Measurements from ENCODE around the gene PTCRA. TPM values are rescaled to one million over a fixed set of nuclear protein-coding genes. Genes with fewer than 3 reads are reported as not detected.
A peak's percentile ranks its signal among the peaks of the same experiment; 100 is the strongest.
"Not testable (repeated sequence)": the region's sequence is repeated elsewhere in the genome, so short reads cannot be mapped to it uniquely, and the experiment has no call there.

The PTCRA gene
- total RNA-seq, 2 experiments from 2014 or later = not detected

- Mint-ChIP-seq H3K4me3 (peak overlapping the region; percentile 87), H3K36me3 (ENCODE audit: low read depth) (peaks cover 17% of the 10 kb centered on the region), H3K4me1 (peaks cover 23% of the 10 kb centered on the region), H3K27me3 (no peaks in the 10 kb centered on the region), H3K9me3 (no peaks in the 10 kb centered on the region), H3K27ac (peak overlapping the region; percentile 84)
- DNase-seq = peak; percentile 93
- POLR2A ChIA-PET = interaction anchor here (0.6 to 3.8 kb wide), 19 partner anchors 8 to 969 kb away, joined by 3 to 64 read pairs (median 5); partner anchors contain the start of genes BYSL, CNPY3, MED20 and RPL7L1
- CTCF ChIA-PET = interaction anchor here (0.5 to 2.7 kb wide), 5 partner anchors 10 to 229 kb away, joined by 3 to 12 read pairs (median 3); partner anchors contain the start of genes RPL7L1 and TBCC
Observed at GRCh38 chr6:42890311-42891198, 25.3 kb upstream of the PTCRA start.

GRCh38 chr6:42891199-42891722 is 24.6 kb upstream of the PTCRA start:
- no peaks in the 10 kb centered on the region for H3K27me3 Mint-ChIP-seq
- no peaks in the 10 kb centered on the region for H3K9me3 Mint-ChIP-seq
- H3K27ac Mint-ChIP-seq = peak overlapping the region; percentile 84
- no peak for DNase-seq
- ChIA-PET POLR2A (interaction anchor here (0.6 to 3.8 kb wide), 15 partner anchors 9 to 412 kb away, joined by 3 to 64 read pairs (median 5); partner anchors contain the start of genes CNPY3, RPL7L1, TBCC and UBR2), CTCF (interaction anchor here (0.5 to 2.7 kb wide), 6 partner anchors 10 to 253 kb away, joined by 3 to 12 read pairs (median 3); partner anchors contain the start of gene TBCC)
- H3K4me1 Mint-ChIP-seq = peaks cover 21% of the 10 kb centered on the region
- H3K36me3 Mint-ChIP-seq (ENCODE audit: low read depth) = peaks cover 10% of the 10 kb centered on the region
- H3K4me3 Mint-ChIP-seq = peak overlapping the region; percentile 87

GRCh38 chr6:42894041-42894828 is 21.6 kb upstream of the PTCRA start:
- CTCF ChIA-PET = interaction anchor here (1.4 kb wide), 1 partner anchor 168 kb away, joined by 5 read pairs; no protein-coding TSS in a partner anchor
- DNase-seq; H3K27me3 Mint-ChIP-seq; H3K9me3 Mint-ChIP-seq; H3K36me3 Mint-ChIP-seq (ENCODE audit: low read depth); H3K27ac Mint-ChIP-seq; H3K4me3 Mint-ChIP-seq: not testable (repeated sequence)
- H3K4me1 Mint-ChIP-seq = peaks cover 18% of the 10 kb centered on the region
- POLR2A ChIA-PET = interaction anchor here (0.7 kb wide), 1 partner anchor 15 kb away, joined by 3 read pairs; the partner anchor contains the start of gene RPL7L1

GRCh38 chr6:42896178-42896719 is 19.6 kb upstream of the PTCRA start:
- Mint-ChIP-seq H3K4me1 (peaks cover 4% of the 10 kb centered on the region), H3K27me3 (peaks cover 2% of the 10 kb centered on the region), H3K36me3 (ENCODE audit: low read depth) (no peaks in the 10 kb centered on the region), H3K27ac (no peak overlapping the region), H3K9me3 (no peaks in the 10 kb centered on the region), H3K4me3 (no peak overlapping the region)
- DNase-seq = no peak
- ChIA-PET POLR2A (interaction anchor here (1.5 kb wide), 1 partner anchor 33 kb away, joined by 3 read pairs; the partner anchor contains the start of gene CNPY3), CTCF (interaction anchor here (1.3 kb wide), 1 partner anchor 224 kb away, joined by 3 read pairs; no protein-coding TSS in a partner anchor)

- DNase-seq = peak; percentile 70
- H3K27ac Mint-ChIP-seq = no peak overlapping the region
- ChIA-PET CTCF (interaction anchor here (1.1 to 1.4 kb wide), 3 partner anchors 150 to 236 kb away, joined by 3 to 5 read pairs (median 4); partner anchors contain the start of gene TBCC), POLR2A (no interaction called here)
- H3K4me1 Mint-ChIP-seq = peaks cover 13% of the 10 kb centered on the region
- H3K36me3 Mint-ChIP-seq (ENCODE audit: low read depth) = no peaks in the 10 kb centered on the region
- H3K4me3 Mint-ChIP-seq = no peak overlapping the region
- H3K9me3 Mint-ChIP-seq = no peaks in the 10 kb centered on the region
- peaks cover 2% of the 10 kb centered on the region for H3K27me3 Mint-ChIP-seq
Observed at GRCh38 chr6:42898891-42899361, 16.9 kb upstream of the PTCRA start.

GRCh38 chr6:42899871-42900270 is 16.0 kb upstream of the PTCRA start:
- DNase-seq = no peak
- Mint-ChIP-seq H3K4me3 (no peak overlapping the region), H3K27ac (no peak overlapping the region), H3K36me3 (ENCODE audit: low read depth) (no peaks in the 10 kb centered on the region), H3K4me1 (peaks cover 13% of the 10 kb centered on the region), H3K27me3 (peaks cover 2% of the 10 kb centered on the region), H3K9me3 (no peaks in the 10 kb centered on the region)
- CTCF ChIA-PET = interaction anchor here (1.1 to 2.3 kb wide), 5 partner anchors 8 to 243 kb away, joined by 3 to 13 read pairs (median 6); a partner anchor contains a TSS
- POLR2A ChIA-PET = interaction anchor here (0.9 kb wide), 1 partner anchor 9 kb away, joined by 5 read pairs; a partner anchor contains a TSS

GRCh38 chr6:42901538-42901957 is 14.3 kb upstream of the PTCRA start:
- H3K36me3 Mint-ChIP-seq (ENCODE audit: low read depth) = no peaks in the 10 kb centered on the region
- no peak overlapping the region for H3K27ac Mint-ChIP-seq
- peaks cover 13% of the 10 kb centered on the region for H3K4me1 Mint-ChIP-seq
- H3K9me3 Mint-ChIP-seq = no peaks in the 10 kb centered on the region
- ChIA-PET POLR2A (no interaction called here), CTCF (interaction anchor here (0.6 to 2.3 kb wide), 12 partner anchors 10 to 354 kb away, joined by 3 to 13 read pairs (median 4); partner anchors contain the start of gene CUL7)
- H3K4me3 Mint-ChIP-seq = no peak overlapping the region
- peaks cover 2% of the 10 kb centered on the region for H3K27me3 Mint-ChIP-seq
- peak; percentile 74 for DNase-seq

- H3K27ac Mint-ChIP-seq; H3K27me3 Mint-ChIP-seq; H3K4me3 Mint-ChIP-seq; DNase-seq; H3K9me3 Mint-ChIP-seq; POLR2A ChIA-PET; H3K36me3 Mint-ChIP-seq (ENCODE audit: low read depth): not testable (repeated sequence)
- peaks cover 13% of the 10 kb centered on the region for H3K4me1 Mint-ChIP-seq
- CTCF ChIA-PET = interaction anchor here (0.6 to 2.3 kb wide), 5 partner anchors 11 to 355 kb away, joined by 3 to 12 read pairs (median 3); partner anchors contain the start of gene CUL7
Observed at GRCh38 chr6:42902429-42903263, 13.2 kb upstream of the PTCRA start.

- POLR2A ChIA-PET = no interaction called here
- H3K36me3 Mint-ChIP-seq (ENCODE audit: low read depth) = no peaks in the 10 kb centered on the region
- CTCF ChIA-PET = interaction anchor here (0.7 to 0.9 kb wide), 2 partner anchors 239 to 292 kb away, joined by 3 to 9 read pairs; no protein-coding TSS in a partner anchor
Observed at GRCh38 chr6:42904467-42904866, 11.4 kb upstream of the PTCRA start.

GRCh38 chr6:42907336-42907735 is 8.5 kb upstream of the PTCRA start:
- no peak for DNase-seq
- Mint-ChIP-seq H3K27ac (no peak overlapping the region), H3K9me3 (no peaks in the 10 kb centered on the region), H3K36me3 (ENCODE audit: low read depth) (no peaks in the 10 kb centered on the region), H3K27me3 (peaks cover 5% of the 10 kb centered on the region), H3K4me1 (peaks cover 2% of the 10 kb centered on the region), H3K4me3 (no peak overlapping the region)
- ChIA-PET POLR2A (no interaction called here), CTCF (interaction anchor here (1.7 kb wide), 1 partner anchor 236 kb away, joined by 11 read pairs; no protein-coding TSS in a partner anchor)

More at GRCh38 chr6:42904467-42904866, 11.4 kb upstream of the PTCRA start:
- Mint-ChIP-seq H3K4me3 (no peak overlapping the region), H3K27ac (no peak overlapping the region), H3K9me3 (no peaks in the 10 kb centered on the region), H3K4me1 (peaks cover 10% of the 10 kb centered on the region), H3K27me3 (peaks cover 2% of the 10 kb centered on the region)
- no peak for DNase-seq

GRCh38 chr6:42909835-42910234 is 6.0 kb upstream of the PTCRA start:
- Mint-ChIP-seq H3K4me3 (no peak overlapping the region), H3K27ac (no peak overlapping the region), H3K27me3 (peaks cover 10% of the 10 kb centered on the region), H3K4me1 (peaks cover 2% of the 10 kb centered on the region), H3K9me3 (no peaks in the 10 kb centered on the region), H3K36me3 (ENCODE audit: low read depth) (no peaks in the 10 kb centered on the region)
- CTCF ChIA-PET = interaction anchor here (0.6 to 1.4 kb wide), 3 partner anchors 19 to 250 kb away, joined by 3 read pairs; partner anchors contain the start of gene RRP36
- DNase-seq = no peak
- POLR2A ChIA-PET = no interaction called here
